Mucosa of descending colon (tissue), 3 donors: ENCODE results near the gene GALK2. TPM values are rescaled to one million over a fixed set of nuclear protein-coding genes. Genes with fewer than 3 reads are reported as not detected.

Experiments
- ATAC-seq: fragments of 200-7000 bp; cut with Tn5 transposase; one replicate; pipeline ENCODE4 v1.9.1; 2020; ENCODE audit warnings: mild to moderate bottlenecking, moderate library complexity
- DNase-seq, 3 donors: peaks; one replicate each; pipeline ENCODE4 v3.0.0-alpha.2; 2020
- H3K36me3 ChIP-seq: fragments of 200-600 bp; one replicate; pipeline ENCODE4 v1.8.0; 2021; ENCODE audit warnings: low read depth, mild to moderate bottlenecking
- H3K4me1 ChIP-seq: fragments of 200-600 bp; one replicate; pipeline ENCODE4 v1.8.0; 2021; ENCODE audit warnings: low read depth, mild to moderate bottlenecking
- H3K4me3 ChIP-seq: fragments of 200-600 bp; one replicate; pipeline ENCODE4 v1.8.0; 2021; ENCODE audit warnings: mild to moderate bottlenecking
- H3K9me3 ChIP-seq: fragments of 200-600 bp; one replicate; pipeline ENCODE4 v1.8.0; 2021; ENCODE audit warnings: mild to moderate bottlenecking
- intact Hi-C, 2 donors: fragments of 100-400 bp; cut with DNase I in 1 of 2; cut with micrococcal nuclease in 1 of 2; formaldehyde crosslinking; loops; one replicate each; pipeline versions ENCODE4 v1.11.0 to v1.11.1; 2022; cut with DNase I, micrococcal nuclease
- total RNA-seq, 3 donors: library from RNA; stranded (reverse); fragmentation: NEBNext Ultra II Directional in 2 of 3; extraction: Animal tissue kit (Norgen Biotek cat#: 25700) in 2 of 3; gene quantifications; one replicate each; pipeline versions ENCODE4 v1.2.1 to v1.2.4, GENCODE V29; 2021 to 2023
- TF ChIP-seq, protein P1 (sequence below): fragments of 200-600 bp; IDR thresholded peaks from one replicate; pipeline ENCODE4 v1.8.0; 2022; ENCODE audit warnings: antibody characterized with exemption, mild to moderate bottlenecking
- donor health status: DM: no; HTN: no; CAD: no; lungs with moderate emphysema.
- donor health status: DM: no; HTN: no; CAD: no.
- donor health status: DM: no; HTN: yes; CAD: no.

The GALK2 gene
- total RNA-seq, 3 donors from 2014 or later = 35.6 to 39.7 (median 39.5) TPM

DNA sequence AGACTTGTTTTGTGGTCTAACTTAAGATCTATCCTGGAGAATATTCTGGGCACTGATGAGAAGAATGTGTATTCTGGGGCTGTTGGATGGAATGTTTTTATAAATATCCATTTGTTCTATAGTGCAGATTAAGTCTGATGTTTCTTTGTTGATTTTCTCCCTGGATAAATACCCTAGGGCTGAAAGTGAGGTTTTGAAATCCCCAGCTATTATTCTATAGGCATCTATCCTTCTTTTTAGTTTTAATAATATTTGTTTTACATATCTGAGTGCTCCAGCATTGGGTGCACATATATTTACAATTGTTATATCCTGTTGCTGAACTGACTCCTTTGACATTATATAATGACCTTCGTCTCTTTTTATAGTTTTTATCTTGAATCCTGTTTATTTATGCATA, 42.9 kb downstream of the GALK2 start:
- intact Hi-C loops = no loop called here

DNA sequence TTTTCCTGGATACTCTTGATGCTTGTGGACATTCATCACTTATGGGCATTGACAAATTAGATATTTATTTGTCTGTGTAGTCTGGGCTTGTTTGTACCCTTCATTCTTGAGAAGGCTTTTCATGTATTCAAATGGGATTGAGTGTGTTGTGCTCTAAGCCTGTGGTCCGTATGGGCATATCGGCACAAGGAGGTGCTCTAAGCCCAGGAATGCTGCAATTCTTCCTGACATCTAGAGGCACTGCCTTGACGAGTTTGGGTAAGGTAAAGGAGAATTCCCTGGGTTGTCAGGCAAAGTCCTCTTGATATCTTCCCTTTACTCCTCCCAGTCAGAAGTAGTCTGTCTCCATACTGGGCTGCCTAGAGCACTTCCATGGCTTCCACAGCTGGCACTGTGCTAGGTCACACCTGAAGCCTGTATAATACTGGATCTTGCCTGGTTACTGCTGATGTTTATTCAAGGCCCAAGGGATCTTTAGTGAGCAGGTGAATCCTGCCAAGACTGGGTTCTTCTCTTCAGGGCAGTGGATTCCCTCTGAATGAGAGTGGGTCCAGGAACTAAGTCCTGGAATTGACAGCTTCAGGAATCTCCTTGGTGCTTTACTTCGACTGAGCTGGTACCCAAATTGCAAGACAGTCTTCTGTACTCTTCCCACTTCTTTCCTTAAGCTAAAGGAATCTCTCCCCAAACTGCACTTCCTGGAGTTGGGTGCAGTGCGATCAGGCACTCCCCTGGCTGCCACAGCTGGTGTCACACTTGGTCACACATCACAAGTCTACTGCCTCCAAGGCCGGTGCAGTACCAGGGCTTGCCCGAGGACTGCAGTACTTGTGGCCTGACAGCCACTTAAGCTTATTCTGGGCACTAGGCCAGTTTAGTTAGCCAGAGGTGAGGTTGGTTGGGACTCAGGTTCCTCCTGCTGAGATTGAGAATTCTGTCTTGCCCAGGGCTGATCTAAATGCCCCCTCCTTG, 46.0 kb downstream of the GALK2 start:
- Histone ChIP-seq H3K4me3 (no peak overlapping the region), H3K36me3 (no peaks in the 10 kb centered on the region), H3K9me3 (peaks cover 2% of the 10 kb centered on the region), H3K4me1 (no peaks in the 10 kb centered on the region)
- TF ChIP-seq, protein P1, sequence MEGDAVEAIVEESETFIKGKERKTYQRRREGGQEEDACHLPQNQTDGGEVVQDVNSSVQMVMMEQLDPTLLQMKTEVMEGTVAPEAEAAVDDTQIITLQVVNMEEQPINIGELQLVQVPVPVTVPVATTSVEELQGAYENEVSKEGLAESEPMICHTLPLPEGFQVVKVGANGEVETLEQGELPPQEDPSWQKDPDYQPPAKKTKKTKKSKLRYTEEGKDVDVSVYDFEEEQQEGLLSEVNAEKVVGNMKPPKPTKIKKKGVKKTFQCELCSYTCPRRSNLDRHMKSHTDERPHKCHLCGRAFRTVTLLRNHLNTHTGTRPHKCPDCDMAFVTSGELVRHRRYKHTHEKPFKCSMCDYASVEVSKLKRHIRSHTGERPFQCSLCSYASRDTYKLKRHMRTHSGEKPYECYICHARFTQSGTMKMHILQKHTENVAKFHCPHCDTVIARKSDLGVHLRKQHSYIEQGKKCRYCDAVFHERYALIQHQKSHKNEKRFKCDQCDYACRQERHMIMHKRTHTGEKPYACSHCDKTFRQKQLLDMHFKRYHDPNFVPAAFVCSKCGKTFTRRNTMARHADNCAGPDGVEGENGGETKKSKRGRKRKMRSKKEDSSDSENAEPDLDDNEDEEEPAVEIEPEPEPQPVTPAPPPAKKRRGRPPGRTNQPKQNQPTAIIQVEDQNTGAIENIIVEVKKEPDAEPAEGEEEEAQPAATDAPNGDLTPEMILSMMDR = no peak
- DNase-seq (no peak), ATAC-seq (peak; percentile 90)
- intact Hi-C loops = no loop called here

More for the DNA sequence above, 42.9 kb downstream of the GALK2 start:
- peaks cover 22% of the 10 kb centered on the region for H3K9me3 ChIP-seq
- DNase-seq = no peak
- TF ChIP-seq, protein P1 = no peak
- H3K4me3 ChIP-seq = no peak overlapping the region
- no peaks in the 10 kb centered on the region for H3K4me1 ChIP-seq
- no peak for ATAC-seq
- H3K36me3 ChIP-seq = no peaks in the 10 kb centered on the region

DNA sequence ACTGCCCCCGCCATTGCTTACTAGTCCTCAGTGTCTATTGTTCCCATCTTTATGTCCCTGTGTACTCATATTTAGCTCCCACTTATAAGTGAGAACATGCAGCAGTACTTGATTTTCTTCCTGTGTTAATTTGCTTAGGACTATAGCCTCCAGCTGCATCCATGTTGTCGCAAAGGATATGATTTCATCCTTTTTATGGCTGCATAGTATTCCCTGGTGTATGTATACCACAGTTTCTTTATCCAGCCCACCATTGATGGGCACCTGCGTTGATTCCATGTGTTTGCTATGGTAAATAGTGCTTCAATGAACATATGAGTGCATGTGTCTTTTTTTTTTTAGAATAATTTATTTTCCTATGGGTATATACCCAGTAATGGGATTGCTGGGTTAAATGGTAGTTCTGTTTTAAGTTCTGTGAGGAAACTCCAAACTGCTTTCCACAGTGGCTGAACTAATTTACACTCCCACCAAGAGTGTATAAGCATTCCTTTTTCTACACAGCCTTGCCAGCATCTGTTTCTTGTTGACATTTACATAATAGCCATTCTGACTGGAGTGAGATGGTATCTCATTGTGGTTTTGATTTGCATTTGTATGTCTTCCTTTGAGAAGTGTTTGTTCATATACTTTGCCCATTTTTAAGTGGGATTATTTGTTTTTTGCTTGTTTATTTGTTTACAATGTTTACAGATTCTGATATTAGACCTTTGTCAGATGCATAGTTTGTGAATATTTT, 53.7 kb downstream of the GALK2 start:
- H3K9me3 ChIP-seq = peaks cover 10% of the 10 kb centered on the region
- TF ChIP-seq, protein P1 = no peak
- no peak overlapping the region for H3K4me3 ChIP-seq
- H3K36me3 ChIP-seq = no peaks in the 10 kb centered on the region
- intact Hi-C loops = no loop called here
- DNase-seq (no peak), ATAC-seq (no peak)
- no peaks in the 10 kb centered on the region for H3K4me1 ChIP-seq

DNA sequence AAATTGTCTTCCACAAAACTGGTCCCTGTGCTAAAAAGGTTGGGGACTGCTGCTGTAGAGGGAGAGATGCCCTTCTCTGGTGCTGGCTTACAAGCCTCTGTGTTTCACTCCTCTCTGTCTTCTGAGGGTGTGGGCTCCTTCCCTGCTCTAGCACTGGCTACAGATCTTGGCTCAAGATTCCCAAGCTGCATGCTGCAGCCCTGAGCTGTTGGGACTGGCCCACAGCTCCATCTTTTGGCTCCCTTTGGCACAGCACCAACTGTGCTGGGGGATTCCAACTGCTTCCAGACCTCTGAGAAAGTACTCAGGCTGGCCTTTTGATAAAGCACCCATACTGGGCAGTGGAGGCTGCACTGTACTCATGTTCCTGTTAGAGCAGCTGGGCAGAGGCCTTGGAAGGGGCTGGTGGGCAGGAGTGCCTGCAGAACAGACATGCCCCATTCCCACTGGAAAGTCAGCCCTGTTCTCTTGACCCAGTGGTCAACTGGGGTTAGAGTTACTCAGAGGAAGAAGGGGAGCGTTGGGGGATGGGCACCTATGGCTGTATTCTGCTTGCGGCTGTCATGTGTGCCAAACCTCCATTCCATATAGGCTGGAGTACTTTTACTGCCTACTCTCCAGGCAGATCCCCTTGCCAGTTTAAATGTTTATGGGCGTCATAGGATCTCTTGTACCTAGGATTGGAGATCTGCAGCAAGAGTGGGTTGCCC, 55.7 kb downstream of the GALK2 start:
- intact Hi-C loops = no loop called here
- ATAC-seq = peak; percentile 59

DNA sequence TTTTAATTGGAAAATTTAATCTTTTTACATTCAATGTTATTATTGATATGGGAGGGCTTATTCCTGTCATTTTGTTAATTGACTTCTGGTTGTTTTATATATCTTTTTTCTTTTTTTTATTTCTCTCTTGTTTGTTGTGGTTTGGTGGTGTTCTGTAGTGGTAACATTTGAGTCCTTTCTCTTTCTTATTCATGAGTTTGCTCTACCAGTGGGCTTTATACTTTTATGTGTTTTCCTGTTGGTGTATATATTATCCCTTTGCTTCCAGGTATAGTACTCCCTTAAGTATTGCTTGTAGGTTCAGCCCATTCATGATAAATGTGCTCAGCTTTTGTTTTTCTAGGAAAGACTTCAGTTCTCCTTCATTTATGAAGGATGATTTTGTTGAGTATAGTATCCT, 57.6 kb downstream of the GALK2 start:
- Histone ChIP-seq H3K4me3 (no peak overlapping the region), H3K4me1 (no peaks in the 10 kb centered on the region), H3K9me3 (peaks cover 5% of the 10 kb centered on the region), H3K36me3 (no peaks in the 10 kb centered on the region)
- intact Hi-C loops = no loop called here
- TF ChIP-seq, protein P1 = no peak
- DNase-seq = no peak
- no peak for ATAC-seq

More for the DNA sequence above, 55.7 kb downstream of the GALK2 start:
- H3K9me3 ChIP-seq = peaks cover 10% of the 10 kb centered on the region
- no peak overlapping the region for H3K4me3 ChIP-seq
- no peak for DNase-seq
- TF ChIP-seq, protein P1 = no peak
- H3K36me3 ChIP-seq = no peaks in the 10 kb centered on the region
- no peaks in the 10 kb centered on the region for H3K4me1 ChIP-seq
